Progenitor cell of endocrine pancreas (in vitro differentiated cells): ENCODE data around the gene INTS11. TPM values are rescaled to one million over a fixed set of nuclear protein-coding genes. Genes with fewer than 3 reads are reported as not detected.

Source experiments
- DNase-seq: peaks from one replicate; pipeline ENCODE4 v3.0.0; 2021; ENCODE audit warnings: low spot score; ENCODE audit not compliant: unreplicated experiment
- H3K27ac Mint-ChIP-seq: 2 replicates; pipeline ENCODE4 v1.8.0; 2021; ENCODE audit warnings: mild to moderate bottlenecking, moderate library complexity, mixed read lengths
- H3K27me3 Mint-ChIP-seq: 2 replicates; pipeline ENCODE4 v1.8.0; 2021; ENCODE audit warnings: mixed read lengths
- H3K36me3 Mint-ChIP-seq: 2 replicates; pipeline ENCODE4 v1.8.0; 2022; ENCODE audit warnings: mixed read lengths; ENCODE audit not compliant: insufficient read depth
- H3K4me1 Mint-ChIP-seq: 2 replicates; pipeline ENCODE4 v1.8.0; 2021; ENCODE audit warnings: low read depth, mixed read lengths
- H3K4me3 Mint-ChIP-seq: 2 replicates; pipeline ENCODE4 v1.8.0; 2021; ENCODE audit warnings: low read depth, mild to moderate bottlenecking, moderate library complexity, mixed read lengths
- H3K9me3 Mint-ChIP-seq: 2 replicates; pipeline ENCODE4 v1.8.0; 2021; ENCODE audit warnings: low read depth, mixed read lengths
- total RNA-seq: library from RNA; stranded (reverse); gene quantifications from 2 replicates; pipeline ENCODE4 v1.2.1, GENCODE V29; 2021
- TF ChIP-seq, protein P1 (sequence below): fragments of 200-600 bp; sonication (generic); IDR thresholded peaks from one replicate; pipeline ENCODE4 v1.5.0; 2021; ENCODE audit warnings: antibody characterized with exemption, mild to moderate bottlenecking; ENCODE audit not compliant: unreplicated experiment

The INTS11 gene
- total RNA-seq, 1 donor from 2014 or later: 177 TPM

DNA sequence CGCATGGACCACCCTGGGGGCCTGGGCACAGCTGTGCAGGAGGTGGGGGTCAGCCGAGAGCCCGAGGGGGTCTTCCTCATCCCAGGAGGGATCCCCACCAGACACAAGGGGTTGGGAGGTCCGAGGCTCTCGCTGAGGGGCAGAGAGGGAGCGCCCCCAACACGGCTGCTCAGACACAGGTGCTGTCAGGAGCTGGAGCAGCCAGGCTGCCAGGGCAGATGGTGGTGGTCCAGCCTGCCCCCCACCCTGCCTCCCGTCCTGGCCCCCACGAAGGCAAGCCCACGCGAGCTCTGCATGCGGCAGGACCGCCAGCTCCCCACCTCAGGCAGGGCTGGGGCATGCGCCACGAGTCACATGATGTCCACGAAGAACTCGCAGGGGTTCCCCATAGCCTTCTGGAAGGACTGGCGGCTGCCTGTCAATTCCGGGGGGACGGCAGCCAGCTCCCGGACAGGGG is 11.4 kb upstream of the INTS11 start:
- TF ChIP-seq, protein P1, sequence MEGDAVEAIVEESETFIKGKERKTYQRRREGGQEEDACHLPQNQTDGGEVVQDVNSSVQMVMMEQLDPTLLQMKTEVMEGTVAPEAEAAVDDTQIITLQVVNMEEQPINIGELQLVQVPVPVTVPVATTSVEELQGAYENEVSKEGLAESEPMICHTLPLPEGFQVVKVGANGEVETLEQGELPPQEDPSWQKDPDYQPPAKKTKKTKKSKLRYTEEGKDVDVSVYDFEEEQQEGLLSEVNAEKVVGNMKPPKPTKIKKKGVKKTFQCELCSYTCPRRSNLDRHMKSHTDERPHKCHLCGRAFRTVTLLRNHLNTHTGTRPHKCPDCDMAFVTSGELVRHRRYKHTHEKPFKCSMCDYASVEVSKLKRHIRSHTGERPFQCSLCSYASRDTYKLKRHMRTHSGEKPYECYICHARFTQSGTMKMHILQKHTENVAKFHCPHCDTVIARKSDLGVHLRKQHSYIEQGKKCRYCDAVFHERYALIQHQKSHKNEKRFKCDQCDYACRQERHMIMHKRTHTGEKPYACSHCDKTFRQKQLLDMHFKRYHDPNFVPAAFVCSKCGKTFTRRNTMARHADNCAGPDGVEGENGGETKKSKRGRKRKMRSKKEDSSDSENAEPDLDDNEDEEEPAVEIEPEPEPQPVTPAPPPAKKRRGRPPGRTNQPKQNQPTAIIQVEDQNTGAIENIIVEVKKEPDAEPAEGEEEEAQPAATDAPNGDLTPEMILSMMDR: no peak
- Mint-ChIP-seq H3K9me3 (no peaks in the 10 kb centered on the region), H3K4me1 (no peaks in the 10 kb centered on the region), H3K4me3 (no peak overlapping the region), H3K27me3 (no peaks in the 10 kb centered on the region), H3K36me3 (peaks cover 5% of the 10 kb centered on the region), H3K27ac (no peak overlapping the region)
- no peak for DNase-seq

DNA sequence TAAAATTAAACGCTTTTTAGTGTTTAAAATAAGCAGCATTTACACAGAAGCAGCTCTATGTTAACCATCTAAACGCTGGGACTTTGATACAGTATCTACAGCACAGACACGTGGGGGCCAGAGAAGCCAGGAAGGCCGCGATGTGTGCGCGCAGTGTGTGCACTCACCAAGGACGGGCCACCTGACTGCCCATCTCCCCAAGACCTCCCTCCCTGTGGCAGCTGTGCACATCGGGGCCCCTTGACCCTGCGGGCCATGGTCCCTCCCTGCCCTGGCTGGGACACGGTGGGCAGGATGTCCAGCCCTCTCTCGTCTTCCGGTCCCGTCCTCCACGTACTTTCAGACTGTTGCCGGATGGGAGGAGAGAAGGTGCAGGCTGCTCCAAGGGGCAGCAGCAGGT is 10.8 kb upstream of the INTS11 start:
- Mint-ChIP-seq H3K9me3 (no peaks in the 10 kb centered on the region), H3K4me3 (no peak overlapping the region), H3K4me1 (no peaks in the 10 kb centered on the region), H3K36me3 (peaks cover 2% of the 10 kb centered on the region), H3K27me3 (no peaks in the 10 kb centered on the region), H3K27ac (peak overlapping the region; percentile 37)
- TF ChIP-seq, protein P1: no peak
- no peak for DNase-seq

DNA sequence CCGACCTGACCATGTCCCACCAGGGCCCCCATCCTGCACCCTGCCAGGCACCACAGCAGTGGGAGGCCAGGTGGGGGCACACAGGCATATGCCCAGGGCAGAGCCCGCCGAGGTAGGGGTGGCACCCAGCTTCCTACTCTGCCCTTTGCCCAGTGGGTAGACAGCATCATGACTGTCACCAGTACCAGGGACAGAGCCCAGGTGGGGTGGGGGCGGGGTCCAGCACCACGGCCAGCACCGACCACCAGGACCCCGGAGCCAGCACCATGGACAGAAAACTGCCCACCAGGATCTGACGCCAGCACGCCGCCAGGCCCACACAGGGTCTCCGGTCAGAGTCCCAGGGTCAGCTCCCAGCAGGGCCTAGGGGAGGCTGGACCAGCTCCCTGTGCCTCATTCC is 10.4 kb upstream of the INTS11 start:
- H3K4me1 Mint-ChIP-seq: no peaks in the 10 kb centered on the region
- peaks cover 2% of the 10 kb centered on the region for H3K36me3 Mint-ChIP-seq
- DNase-seq: peak; percentile 41
- H3K9me3 Mint-ChIP-seq: no peaks in the 10 kb centered on the region
- TF ChIP-seq, protein P1: no peak
- no peak overlapping the region for H3K27ac Mint-ChIP-seq
- H3K4me3 Mint-ChIP-seq: no peak overlapping the region
- H3K27me3 Mint-ChIP-seq: no peaks in the 10 kb centered on the region

DNA sequence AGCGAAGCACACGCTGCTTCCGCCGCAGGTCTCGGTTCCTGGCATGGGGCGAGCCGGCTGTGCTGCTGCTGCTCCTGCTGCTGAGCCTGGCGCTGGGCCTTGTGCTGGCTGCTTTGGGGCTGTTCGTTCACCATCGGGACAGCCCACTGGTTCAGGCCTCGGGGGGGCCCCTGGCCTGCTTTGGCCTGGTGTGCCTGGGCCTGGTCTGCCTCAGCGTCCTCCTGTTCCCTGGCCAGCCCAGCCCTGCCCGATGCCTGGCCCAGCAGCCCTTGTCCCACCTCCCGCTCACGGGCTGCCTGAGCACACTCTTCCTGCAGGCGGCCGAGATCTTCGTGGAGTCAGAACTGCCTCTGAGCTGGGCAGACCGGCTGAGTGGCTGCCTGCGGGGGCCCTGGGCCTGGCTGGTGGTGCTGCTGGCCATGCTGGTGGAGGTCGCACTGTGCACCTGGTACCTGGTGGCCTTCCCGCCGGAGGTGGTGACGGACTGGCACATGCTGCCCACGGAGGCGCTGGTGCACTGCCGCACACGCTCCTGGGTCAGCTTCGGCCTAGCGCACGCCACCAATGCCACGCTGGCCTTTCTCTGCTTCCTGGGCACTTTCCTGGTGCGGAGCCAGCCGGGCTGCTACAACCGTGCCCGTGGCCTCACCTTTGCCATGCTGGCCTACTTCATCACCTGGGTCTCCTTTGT is 9.2 kb upstream of the INTS11 start:
- no peak overlapping the region for H3K4me3 Mint-ChIP-seq
- no peak for DNase-seq
- TF ChIP-seq, protein P1: no peak
- H3K4me1 Mint-ChIP-seq: no peaks in the 10 kb centered on the region
- H3K27ac Mint-ChIP-seq: no peak overlapping the region
- no peaks in the 10 kb centered on the region for H3K9me3 Mint-ChIP-seq
- no peaks in the 10 kb centered on the region for H3K36me3 Mint-ChIP-seq
- H3K27me3 Mint-ChIP-seq: no peaks in the 10 kb centered on the region

DNA sequence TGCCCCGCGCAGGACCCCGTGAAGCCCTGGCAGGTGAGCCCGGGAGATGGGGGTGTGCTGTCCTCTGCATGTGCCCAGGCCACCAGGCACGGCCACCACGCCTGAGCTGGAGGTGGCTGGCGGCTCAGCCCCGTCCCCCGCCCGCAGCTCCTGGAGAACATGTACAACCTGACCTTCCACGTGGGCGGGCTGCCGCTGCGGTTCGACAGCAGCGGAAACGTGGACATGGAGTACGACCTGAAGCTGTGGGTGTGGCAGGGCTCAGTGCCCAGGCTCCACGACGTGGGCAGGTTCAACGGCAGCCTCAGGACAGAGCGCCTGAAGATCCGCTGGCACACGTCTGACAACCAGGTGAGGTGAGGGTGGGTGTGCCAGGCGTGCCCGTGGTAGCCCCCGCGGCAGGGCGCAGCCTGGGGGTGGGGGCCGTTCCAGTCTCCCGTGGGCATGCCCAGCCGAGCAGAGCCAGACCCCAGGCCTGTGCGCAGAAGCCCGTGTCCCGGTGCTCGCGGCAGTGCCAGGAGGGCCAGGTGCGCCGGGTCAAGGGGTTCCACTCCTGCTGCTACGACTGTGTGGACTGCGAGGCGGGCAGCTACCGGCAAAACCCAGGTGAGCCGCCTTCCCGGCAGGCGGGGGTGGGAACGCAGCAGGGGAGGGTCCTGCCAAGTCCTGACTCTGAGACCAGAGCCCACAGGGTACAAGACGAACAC is 8.5 kb upstream of the INTS11 start:
- Mint-ChIP-seq H3K27me3 (no peaks in the 10 kb centered on the region), H3K4me3 (no peak overlapping the region), H3K4me1 (no peaks in the 10 kb centered on the region), H3K27ac (no peak overlapping the region), H3K9me3 (no peaks in the 10 kb centered on the region), H3K36me3 (no peaks in the 10 kb centered on the region)
- DNase-seq: no peak
- TF ChIP-seq, protein P1: no peak
